Measurements from ENCODE around the gene DDX25.
"Not testable (repeated sequence)": the region's sequence is repeated elsewhere in the genome, so short reads cannot be mapped to it uniquely, and the experiment has no call there.

DDX25 gene

GRCh38 chr11:125903711-125904659, at the start of gene DDX25:
DDX25 (plus strand) TSS chr11:125904508; CDS start chr11:125904518, 10 bp downstream.
- DNase-seq = peak; percentile 75

- not testable (repeated sequence) for DNase-seq
Observed at GRCh38 chr11:125857670-125858069, 46.6 kb upstream of the DDX25 start.

GRCh38 chr11:125862786-125863185, 41.5 kb upstream of the DDX25 start:
- DNase-seq = not testable (repeated sequence)

- not testable (repeated sequence) for DNase-seq
Observed at GRCh38 chr11:125865354-125865753, 39.0 kb upstream of the DDX25 start.

- no peak for DNase-seq
Observed at GRCh38 chr11:125869521-125869920, 34.8 kb upstream of the DDX25 start.

DNA sequence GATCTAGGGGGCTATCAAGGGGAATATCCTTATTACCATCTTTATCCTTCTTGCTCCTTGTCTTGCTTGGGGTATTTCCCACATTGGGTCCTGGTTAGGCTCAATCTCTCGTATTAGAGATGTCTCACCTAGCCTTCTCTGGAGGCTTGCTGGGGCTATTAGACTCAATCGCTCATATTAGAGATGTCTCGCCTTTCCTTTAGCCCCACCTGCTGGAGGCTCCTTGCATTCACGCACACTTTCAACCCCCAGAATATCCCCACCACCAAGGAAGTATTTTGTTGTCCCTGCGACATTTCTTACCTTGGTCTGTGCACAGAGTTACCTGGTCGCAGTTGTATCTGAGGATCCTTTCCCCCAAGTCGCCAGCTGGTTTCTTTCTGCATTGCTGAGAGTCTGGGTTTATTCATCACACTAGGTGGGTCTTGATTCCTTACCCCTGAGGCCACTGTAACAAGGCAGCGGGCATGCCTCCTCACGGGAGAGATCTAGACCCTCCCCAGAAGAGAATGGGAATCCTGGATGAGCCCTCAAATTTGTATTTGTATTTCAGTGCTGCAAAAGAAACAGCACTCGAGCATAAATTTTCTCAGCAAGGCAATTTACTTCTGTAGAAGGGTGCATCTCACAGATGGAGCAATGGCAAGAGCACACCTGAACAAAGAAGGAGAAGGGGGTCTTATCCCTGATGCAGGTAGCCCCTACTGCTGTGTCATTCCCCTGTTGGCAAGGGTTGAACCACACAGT, 32.7 kb upstream of the DDX25 start:
- DNase-seq = peak; percentile 75

DNA sequence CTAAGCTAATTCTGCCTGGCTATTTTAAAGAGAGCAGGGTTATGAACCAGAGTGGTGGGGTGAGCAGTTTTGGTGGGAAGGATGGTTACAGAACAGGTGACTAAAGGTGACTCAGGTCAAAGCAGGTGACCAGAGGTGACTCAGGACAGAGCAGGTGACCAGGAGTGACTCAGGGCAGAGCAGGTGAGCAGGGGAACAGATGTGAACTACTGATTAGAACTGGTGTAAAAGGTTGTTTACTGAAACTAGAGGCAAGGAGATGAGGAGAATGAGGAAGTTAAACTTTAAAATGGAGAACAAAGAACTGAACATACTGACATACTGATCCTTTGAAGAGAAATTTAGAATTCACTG, 32.2 kb upstream of the DDX25 start:
- DNase-seq = no peak

DNA sequence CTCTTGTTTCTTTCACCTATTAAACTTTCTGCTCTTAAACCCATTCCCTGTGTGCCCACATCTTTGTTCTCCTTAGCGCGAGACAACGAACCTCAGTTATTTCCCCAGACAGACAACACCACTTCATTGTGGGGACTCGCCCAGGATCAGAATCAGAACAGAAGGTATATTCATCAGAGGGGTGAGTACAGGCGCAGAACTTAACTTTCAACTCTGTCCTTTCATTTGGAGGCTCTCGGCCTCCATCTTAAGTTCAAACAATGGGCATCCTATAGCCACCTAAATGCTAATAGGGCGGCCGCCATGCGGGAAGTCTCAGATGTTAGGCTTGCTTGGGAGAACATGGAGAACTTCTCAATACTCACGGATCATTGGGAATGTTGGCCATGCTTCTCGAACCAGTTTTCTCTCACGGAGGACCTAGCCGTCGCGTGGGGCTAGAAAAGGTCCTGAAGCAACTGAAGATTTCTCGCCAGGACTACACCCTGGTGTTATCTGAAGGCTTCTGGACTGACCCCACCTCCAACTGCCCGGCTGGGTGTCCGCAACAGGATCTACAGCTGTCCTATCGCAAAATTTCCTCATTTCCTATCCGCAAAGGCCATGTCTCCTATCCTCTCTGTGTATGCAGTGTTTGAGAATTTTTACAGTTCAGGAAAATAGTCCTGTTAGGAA, 30.3 kb upstream of the DDX25 start:
- peak; percentile 69 for DNase-seq

GRCh38 chr11:125874556-125875124, 29.7 kb upstream of the DDX25 start:
- peak; percentile 97 for DNase-seq

GRCh38 chr11:125881291-125881690, 23.0 kb upstream of the DDX25 start:
- peak; percentile 39 for DNase-seq

GRCh38 chr11:125883375-125883774, 20.9 kb upstream of the DDX25 start:
- no peak for DNase-seq

DNA sequence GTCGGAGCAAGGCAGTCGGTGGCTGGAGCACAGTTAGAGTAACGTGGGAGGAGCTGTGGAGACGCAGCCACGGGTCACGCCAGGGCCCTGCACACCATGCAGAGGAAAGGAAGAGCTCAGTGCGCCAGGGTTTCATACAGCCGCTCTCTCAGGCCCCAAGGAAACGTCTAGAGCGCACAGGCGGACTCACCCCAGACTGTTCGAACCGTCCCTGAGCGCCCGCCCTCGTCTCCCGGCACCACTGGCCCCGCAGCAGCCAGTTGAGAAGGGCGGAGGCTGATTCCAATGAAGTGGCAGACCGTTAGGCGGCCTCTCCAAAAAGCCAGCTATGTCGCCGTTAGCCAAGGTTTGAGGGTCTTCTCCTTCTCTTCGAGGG, 17.3 kb upstream of the DDX25 start:
- DNase-seq = no peak

- peak; percentile 93 for DNase-seq
Observed at GRCh38 chr11:125887373-125888324, 16.7 kb upstream of the DDX25 start, which contains the start of gene HYLS1. HYLS1 (plus strand) TSS chr11:125887668; CDS start chr11:125899369, 11,701 bp downstream.

- DNase-seq = no peak
Observed at GRCh38 chr11:125890447-125891100, 13.7 kb upstream of the DDX25 start.

DNA sequence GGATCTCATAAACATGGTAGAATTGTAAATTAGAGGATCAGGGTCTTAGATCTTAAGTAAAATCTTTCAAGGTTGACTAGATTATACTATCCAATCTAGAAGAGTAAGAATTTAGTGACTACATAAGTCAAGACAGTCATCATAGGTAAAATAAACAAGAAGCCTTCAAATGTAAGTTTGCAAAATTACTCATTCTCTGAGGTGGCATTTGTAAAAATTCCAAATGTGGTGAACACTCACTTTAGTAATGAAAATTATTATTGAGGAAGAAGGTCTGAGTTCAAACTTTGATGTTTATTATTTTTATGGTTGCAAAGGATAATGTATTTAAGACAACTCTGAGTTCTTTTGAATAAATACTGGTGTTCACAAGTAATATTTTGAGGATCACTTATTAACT, 12.2 kb upstream of the DDX25 start:
- DNase-seq = no peak

DNA sequence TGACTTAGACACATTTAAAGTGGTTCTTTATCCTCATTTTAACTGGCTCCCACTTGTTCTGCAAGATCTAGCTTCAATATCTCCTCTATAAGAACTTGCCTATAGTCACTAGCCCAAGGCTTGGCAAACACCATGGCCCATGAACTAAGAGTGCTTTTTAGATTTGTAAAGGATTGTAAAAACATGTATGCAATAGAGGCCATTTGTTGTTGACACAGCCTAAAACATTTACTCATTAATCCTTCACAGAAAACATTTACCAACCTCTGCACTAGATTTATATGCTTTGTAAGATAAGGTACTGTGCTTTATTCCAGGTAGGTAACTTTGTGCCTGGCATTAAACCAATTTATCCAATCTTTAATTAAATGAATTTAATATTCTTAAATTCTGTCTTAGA, 11.3 kb upstream of the DDX25 start:
- DNase-seq = no peak

DNA sequence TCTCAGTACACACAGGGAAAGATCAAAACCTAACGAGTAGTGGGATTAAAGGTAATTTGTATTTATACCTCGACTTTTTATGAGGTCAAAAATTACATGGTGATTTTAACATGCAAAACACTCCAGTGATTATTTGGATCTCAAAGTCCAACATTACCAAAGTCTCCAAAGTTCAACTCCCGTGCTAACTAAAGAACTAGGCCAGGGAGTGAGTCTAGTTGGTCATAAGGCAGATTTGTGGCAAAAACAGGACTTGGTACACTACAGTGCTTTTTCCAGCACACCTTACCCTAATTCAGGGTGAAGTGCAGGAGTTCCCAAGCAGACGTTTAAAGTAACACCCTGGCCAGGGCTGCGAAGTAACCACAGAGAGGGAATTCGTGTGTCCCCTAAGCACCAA, 2.4 kb upstream of the DDX25 start:
- no peak for DNase-seq

- no peak for DNase-seq
Observed at GRCh38 chr11:125902277-125902926, 1.9 kb upstream of the DDX25 start.

- peak; percentile 98 for DNase-seq
Observed at GRCh38 chr11:125902927-125903710, 1.2 kb upstream of the DDX25 start, which contains the start of gene PUS3. PUS3 (minus strand) TSS chr11:125903206; CDS start chr11:125896284, 6,922 bp downstream.

- DNase-seq = no peak
Observed at GRCh38 chr11:125904678-125905077, 370 bp downstream of the DDX25 start.
